Measurements from ENCODE around the gene NR5A2. TPM values are rescaled to one million over a fixed set of nuclear protein-coding genes. Genes with fewer than 3 reads are reported as not detected.
A peak's percentile ranks its signal among the peaks of the same experiment; 100 is the strongest.

NR5A2 gene
- total RNA-seq, 1 donor = not detected

GRCh38 chr1:200038325-200038980 is 10.9 kb downstream of the NR5A2 start:
- no peak for TF ChIP-seq CTCF (IDR thresholded peaks at IDR 0.05; ENCODE audit: insufficient read depth, low read depth, low read length)

GRCh38 chr1:200038981-200039848 is 11.7 kb downstream of the NR5A2 start:
- no peak for TF ChIP-seq CTCF (IDR thresholded peaks at IDR 0.05; ENCODE audit: insufficient read depth, low read depth, low read length)
- H3K4me3 ChIP-seq (ENCODE audit: low read depth, low read length) = peak overlapping the region; percentile 48
- no peak for DNase-seq (ENCODE audit: low read depth)

More at GRCh38 chr1:200038325-200038980, 10.9 kb downstream of the NR5A2 start:
- DNase-seq (ENCODE audit: low read depth) = no peak
- H3K4me3 ChIP-seq (ENCODE audit: low read depth, low read length) = no peak overlapping the region

GRCh38 chr1:200039849-200040474 is 12.5 kb downstream of the NR5A2 start:
- no peak for DNase-seq (ENCODE audit: low read depth)
- H3K4me3 ChIP-seq (ENCODE audit: low read depth, low read length) = peak overlapping the region; percentile 48
- no peak for TF ChIP-seq CTCF (IDR thresholded peaks at IDR 0.05; ENCODE audit: insufficient read depth, low read depth, low read length)

- H3K4me3 ChIP-seq (ENCODE audit: low read depth, low read length) = no peak overlapping the region
- TF ChIP-seq CTCF (IDR thresholded peaks at IDR 0.05; ENCODE audit: insufficient read depth, low read depth, low read length) = no peak
- no peak for DNase-seq (ENCODE audit: low read depth)
These were observed 13.1 kb downstream of the NR5A2 start for GRCh38 chr1:200040481-200041138.

GRCh38 chr1:200041337-200042118 is 14.0 kb downstream of the NR5A2 start:
- H3K4me3 ChIP-seq (ENCODE audit: low read depth, low read length) = no peak overlapping the region
- no peak for TF ChIP-seq CTCF (IDR thresholded peaks at IDR 0.05; ENCODE audit: insufficient read depth, low read depth, low read length)

GRCh38 chr1:200042119-200042551 is 14.6 kb downstream of the NR5A2 start:
- H3K4me3 ChIP-seq (ENCODE audit: low read depth, low read length) = peak overlapping the region; percentile 32
- DNase-seq (ENCODE audit: low read depth) = no peak
- no peak for TF ChIP-seq CTCF (IDR thresholded peaks at IDR 0.05; ENCODE audit: insufficient read depth, low read depth, low read length)

More at GRCh38 chr1:200041337-200042118, 14.0 kb downstream of the NR5A2 start:
- DNase-seq (ENCODE audit: low read depth) = no peak

Measured in fibroblast of villous mesenchyme (primary cell).